ENCODE results near the gene ATR. TPM values are rescaled to one million over a fixed set of nuclear protein-coding genes. Genes with fewer than 3 reads are reported as not detected.
"Not testable (repeated sequence)": the region's sequence is repeated elsewhere in the genome, so short reads cannot be mapped to it uniquely, and the experiment has no call there.

Gene ATR
- total RNA-seq, 1 donor: 37.6 TPM

- no peak for DNase-seq (ENCODE audit: low read depth)
- no peak overlapping the region for H3K4me3 ChIP-seq (ENCODE audit: low read depth, low read length)
- TF ChIP-seq CTCF (IDR thresholded peaks at IDR 0.05; ENCODE audit: insufficient read depth, low read depth, low read length): no peak
Measured at GRCh38 chr3:142424754-142425153, 153.8 kb downstream of the ATR start.

GRCh38 chr3:142418926-142419592, 159.5 kb downstream of the ATR start:
- H3K4me3 ChIP-seq (ENCODE audit: low read depth, low read length): no peak overlapping the region
- no peak for DNase-seq (ENCODE audit: low read depth)
- no peak for TF ChIP-seq CTCF (IDR thresholded peaks at IDR 0.05; ENCODE audit: insufficient read depth, low read depth, low read length)

GRCh38 chr3:142417302-142417701, 161.2 kb downstream of the ATR start:
- DNase-seq (ENCODE audit: low read depth): no peak
- H3K4me3 ChIP-seq (ENCODE audit: low read depth, low read length): no peak overlapping the region
- no peak for TF ChIP-seq CTCF (IDR thresholded peaks at IDR 0.05; ENCODE audit: insufficient read depth, low read depth, low read length)

- not testable (repeated sequence) for DNase-seq (ENCODE audit: low read depth); H3K4me3 ChIP-seq (ENCODE audit: low read depth, low read length)
Measured at GRCh38 chr3:142400537-142400936, 178.0 kb downstream of the ATR start.

Small RNA genes lying within 50 kb of the gene (small RNA-seq; reads per million reads assigned to genes)
- gene RNA5SP143: not detected
- not detected for gene RNU1-100P
- not detected for gene RNU6-1294P

Other genes with a start within 250 kb of the ATR start
- gene XRN1, start 130.7 kb downstream of the ATR start, total RNA-seq: 39.0 and 48.4 TPM in 2 replicates
- 1.6 and 3.0 TPM in 2 replicates for gene PLS1, start 17.7 kb upstream of the ATR start, total RNA-seq
- 30.6 and 33.2 TPM in 2 replicates for gene TRPC1, start 145.3 kb upstream of the ATR start, total RNA-seq

Data from fibroblast of villous mesenchyme (primary cell).